GM19438 (cell line): ENCODE data around the gene CCDC12.

Experiments
- ATAC-seq: cut with Tn5 transposase; IDR thresholded peaks from one replicate; pipeline ENCODE4 v1.9.1; 2021; ENCODE audit warnings: low read depth; ENCODE audit not compliant: unreplicated experiment

CCDC12 gene

GRCh38 chr3:46882377-46883053, 94.0 kb downstream of the CCDC12 start:
- no peak for ATAC-seq

GRCh38 chr3:46881596-46882376, 94.8 kb downstream of the CCDC12 start:
- no peak for ATAC-seq

GRCh38 chr3:46880884-46881595, 95.5 kb downstream of the CCDC12 start:
- ATAC-seq: no peak

GRCh38 chr3:46878781-46879436, 97.6 kb downstream of the CCDC12 start:
- ATAC-seq: no peak

- no peak for ATAC-seq
Measured at GRCh38 chr3:46877406-46878125, 99.0 kb downstream of the CCDC12 start, which contains the start of gene PTH1R. Gene PTH1R (plus strand): TSS chr3:46877721. CDS start chr3:46883560, 5,839 bp downstream.

- no peak for ATAC-seq
Measured at GRCh38 chr3:46876313-46877300, 99.9 kb downstream of the CCDC12 start.

- ATAC-seq: no peak
Measured at GRCh38 chr3:46875560-46875959, 101.0 kb downstream of the CCDC12 start.

- no peak for ATAC-seq
Measured at GRCh38 chr3:46874430-46874829, 102.1 kb downstream of the CCDC12 start.

GRCh38 chr3:46873521-46873920, 103.0 kb downstream of the CCDC12 start:
- ATAC-seq: no peak
